Measurements from ENCODE around the gene RBM28.
"Not testable (repeated sequence)": the region's sequence is repeated elsewhere in the genome, so short reads cannot be mapped to it uniquely, and the experiment has no call there.

Gene RBM28

GRCh38 chr7:128280451-128280850, 63.3 kb downstream of the RBM28 start:
- not testable (repeated sequence) for DNase-seq

- DNase-seq, result no peak
Measured at GRCh38 chr7:128279124-128279713, 64.5 kb downstream of the RBM28 start.

- DNase-seq, result no peak
Measured at GRCh38 chr7:128278366-128278765, 65.3 kb downstream of the RBM28 start.

- DNase-seq, result no peak
Measured at GRCh38 chr7:128275681-128276080, 68.0 kb downstream of the RBM28 start.

GRCh38 chr7:128274884-128275603, 68.7 kb downstream of the RBM28 start:
- no peak for DNase-seq

- no peak for DNase-seq
Measured at GRCh38 chr7:128274246-128274883, 69.3 kb downstream of the RBM28 start.

- no peak for DNase-seq
Measured at GRCh38 chr7:128271942-128272481, 71.7 kb downstream of the RBM28 start.

- DNase-seq, result no peak
Measured at GRCh38 chr7:128271471-128271941, 72.2 kb downstream of the RBM28 start.

- DNase-seq, result no peak
Measured at GRCh38 chr7:128270826-128271272, 72.9 kb downstream of the RBM28 start.

- DNase-seq, result no peak
Measured at GRCh38 chr7:128268233-128268632, 75.5 kb downstream of the RBM28 start.

- DNase-seq, result no peak
Measured at GRCh38 chr7:128267595-128267924, 76.1 kb downstream of the RBM28 start.

- no peak for DNase-seq
Measured at GRCh38 chr7:128266883-128267594, 76.7 kb downstream of the RBM28 start.

GRCh38 chr7:128266529-128266882, 77.2 kb downstream of the RBM28 start:
- no peak for DNase-seq

GRCh38 chr7:128265906-128266300, 77.8 kb downstream of the RBM28 start:
- no peak for DNase-seq

GRCh38 chr7:128265156-128265905, 78.4 kb downstream of the RBM28 start:
- DNase-seq, result no peak

GRCh38 chr7:128264477-128264876, 79.2 kb downstream of the RBM28 start:
- no peak for DNase-seq

- DNase-seq, result no peak
Measured at GRCh38 chr7:128263420-128263819, 80.3 kb downstream of the RBM28 start.

GRCh38 chr7:128262273-128263028, 81.3 kb downstream of the RBM28 start:
- DNase-seq, result no peak

- no peak for DNase-seq
Measured at GRCh38 chr7:128260069-128260795, 83.5 kb downstream of the RBM28 start.

GRCh38 chr7:128259131-128260061, 84.3 kb downstream of the RBM28 start:
- no peak for DNase-seq

Data from cortex of kidney (tissue), 1 donor.